Measurements from ENCODE around the gene U2SURP.

- TF ChIP-seq CTCF (IDR thresholded peaks at IDR 0.05; ENCODE audit: low read depth, low read length, missing input control) (no peak), TAF1 (conservative IDR thresholded peaks at IDR 0.05) (no peak), ATF3 (IDR thresholded peaks at IDR 0.05) (no peak), REST (IDR thresholded peaks at IDR 0.05) (no peak), YY1 (IDR thresholded peaks at IDR 0.05) (no peak), EGR1 (IDR thresholded peaks at IDR 0.05; ENCODE audit: low read depth in 2 of 2) (no peak), RAD21 (IDR thresholded peaks at IDR 0.05) (no peak), GABPA (IDR thresholded peaks at IDR 0.05 in 1 of 2, conservative IDR thresholded peaks at IDR 0.05 in 1 of 2) (no peak), NR2F2 (IDR thresholded peaks at IDR 0.05) (no peak)
Observed at GRCh38 chr3:142968319-142969025, 32.9 kb upstream of the U2SURP start.

Measured in liver (tissue), 3 donors.